K562 (cell line): ENCODE results near the gene TNFSF11.

Experiments used
- ARHGAP35 ChIP-seq: fragments of 450-650 bp; IDR thresholded peaks from 2 replicates; pipeline ENCODE4 v1.6.1; 2018; ENCODE audit not compliant: partially characterized antibody
- EZH2 ChIP-seq: IDR thresholded peaks from 2 replicates; pipeline ENCODE4 v1.6.1; 2012; ENCODE audit warnings: low read depth, mild to moderate bottlenecking, inconsistent platforms, low read length, borderline replicate concordance
- FOXM1 ChIP-seq, 2 experiments: fragments of 450-650 bp in 1 of 2; sonication (generic) in 1 of 2; formaldehyde crosslinking in 1 of 2; IDR thresholded peaks; 2 replicates each; pipeline versions ENCODE4 v1.6.1 to v1.9.0; 2017 to 2022; ENCODE audit warnings: low read depth in 2 of 2, mild to moderate bottlenecking in 2 of 2, missing genetic modification reagents in 1 of 2, moderate library complexity in 1 of 2
- KDM1A ChIP-seq, 2 experiments: fragments of 450-650 bp; IDR thresholded peaks; 2 replicates each; pipeline ENCODE4 v1.6.1; 2016; ENCODE audit warnings: mild to moderate bottlenecking in 2 of 2
- MAX ChIP-seq: sonication (generic); formaldehyde crosslinking; IDR thresholded peaks from 2 replicates; pipeline ENCODE4 v1.9.0; 2022; ENCODE audit warnings: mild to moderate bottlenecking, missing genetic modification reagents
- NCOR1 ChIP-seq: fragments of 450-650 bp; IDR thresholded peaks from 2 replicates; pipeline ENCODE4 v1.6.1; 2016; ENCODE audit warnings: mild to moderate bottlenecking, moderate library complexity
- RCOR1 ChIP-seq, 2 experiments: IDR thresholded peaks; 2 replicates each; pipeline ENCODE4 v1.6.1; 2012; ENCODE audit warnings: low read depth in 2 of 2, low read length in 2 of 2, borderline replicate concordance in 1 of 2, improper control_type of control experiment in 1 of 2
- REST ChIP-seq, 2 experiments: fragments of 450-650 bp; formaldehyde crosslinking in 1 of 2; IDR thresholded peaks; 2 replicates each; pipeline versions ENCODE4 v1.4.0 to v1.6.1; 2014 to 2020; ENCODE audit warnings: mild to moderate bottlenecking in 2 of 2, borderline replicate concordance in 1 of 2, low read depth in 1 of 2
- SMC3 ChIP-seq: conservative IDR thresholded peaks from 2 replicates; pipeline ENCODE4 v1.6.1; 2011; ENCODE audit warnings: low read depth, low read length, improper control_type of control experiment; ENCODE audit not compliant: insufficient read depth
- SP2 ChIP-seq: IDR thresholded peaks from 2 replicates; pipeline ENCODE4 v1.6.1; 2011; ENCODE audit warnings: mild to moderate bottlenecking, low read depth, low read length, moderate library complexity; ENCODE audit not compliant: poor library complexity, severe bottlenecking; ENCODE audit errors: extremely low read depth
- WHSC1 ChIP-seq: IDR thresholded peaks from one replicate; pipeline ENCODE4 v1.6.1; 2012; ENCODE audit warnings: low read length, control low read depth, inconsistent platforms
- ZFX ChIP-seq: sonication (generic); formaldehyde crosslinking; IDR thresholded peaks from 2 replicates; pipeline ENCODE4 v1.8.0; 2022; ENCODE audit warnings: mild to moderate bottlenecking, missing genetic modification reagents, moderate library complexity
- ZNF507 ChIP-seq: conservative IDR thresholded peaks from 2 replicates; pipeline ENCODE4 v1.6.1; 2017; ENCODE audit warnings: missing genetic modification characterization, missing compliant biosample characterization

GRCh38 chr13:42526276-42526675, 47.7 kb upstream of the TNFSF11 start:
- TF ChIP-seq REST (IDR thresholded peaks at IDR 0.05; ENCODE audit: borderline replicate concordance) (no peak), REST (CRISPR knock-in tag; IDR thresholded peaks at IDR 0.05; ENCODE audit: low read depth) (no peak), KDM1A (IDR thresholded peaks at IDR 0.05) (no peak), SMC3 (no peak), ZNF507 (tag) (no peak), ZFX (CRISPR knock-in tag) (no peak), MAX (CRISPR knock-in tag) (no peak), FOXM1 (IDR thresholded peaks at IDR 0.05; ENCODE audit: low read depth) (no peak), FOXM1 (CRISPR knock-in tag; IDR thresholded peaks at IDR 0.05; ENCODE audit: low read depth) (no peak), EZH2 (no peak), ARHGAP35 (no peak), WHSC1 (no peak), NCOR1 (no peak), SP2 (no peak), RCOR1 (IDR thresholded peaks at IDR 0.05; ENCODE audit: borderline replicate concordance in 1 of 2, low read depth in 2 of 2, low read length in 2 of 2) (no peak)
